Measurements from ENCODE around the gene RHOF. TPM values are rescaled to one million over a fixed set of nuclear protein-coding genes. Genes with fewer than 3 reads are reported as not detected.

The RHOF gene
- total RNA-seq, 3 donors from 2014 or later = 45.5 to 86.7 (median 83.2) TPM

- intact Hi-C loops (cut with DNase I, micrococcal nuclease) = no loop called here
- TF ChIP-seq CTCF (IDR thresholded peaks at IDR 0.05) = no peak
- ATAC-seq (peak; percentile 3), DNase-seq (peak; percentile 89 to 92 (median 90))
- H3K9me3 ChIP-seq = no peaks in the 10 kb centered on the region
- H3K4me1 ChIP-seq (ENCODE audit: low read depth) = peaks cover 57% of the 10 kb centered on the region
- no peak overlapping the region for H3K4me3 ChIP-seq
- peaks cover 3% of the 10 kb centered on the region for H3K36me3 ChIP-seq (ENCODE audit: low read depth)
These were observed 4.7 kb upstream of the RHOF start for GRCh38 chr12:121797937-121798786.

- peak; percentile 33 for TF ChIP-seq CTCF (IDR thresholded peaks at IDR 0.05)
- intact Hi-C loops (cut with DNase I, micrococcal nuclease) = no loop called here
- ATAC-seq (peak; percentile 54), DNase-seq (peak; percentile 97 to 98 (median 97))
- Histone ChIP-seq H3K36me3 (ENCODE audit: low read depth) (peaks cover 3% of the 10 kb centered on the region), H3K4me3 (no peak overlapping the region), H3K4me1 (ENCODE audit: low read depth) (peaks cover 65% of the 10 kb centered on the region), H3K9me3 (no peaks in the 10 kb centered on the region)
These were observed 3.6 kb upstream of the RHOF start for GRCh38 chr12:121796855-121797751.

GRCh38 chr12:121795034-121795968 lies 1.8 kb upstream of the RHOF start:
- peak; percentile 92 to 98 (median 95) for DNase-seq
- intact Hi-C loops (cut with DNase I, micrococcal nuclease) = no loop called here
- peak; percentile 32 for ATAC-seq
- H3K4me3 ChIP-seq = no peak overlapping the region
- H3K4me1 ChIP-seq (ENCODE audit: low read depth) = peaks cover 79% of the 10 kb centered on the region
- no peaks in the 10 kb centered on the region for H3K9me3 ChIP-seq
- peaks cover 3% of the 10 kb centered on the region for H3K36me3 ChIP-seq (ENCODE audit: low read depth)
- TF ChIP-seq CTCF (IDR thresholded peaks at IDR 0.05) = peak; percentile 89

- peak in 2 of 3 donors; percentile 71 to 80 for DNase-seq
- ATAC-seq = no peak
- peaks cover 82% of the 10 kb centered on the region for H3K4me1 ChIP-seq (ENCODE audit: low read depth)
- H3K36me3 ChIP-seq (ENCODE audit: low read depth) = peaks cover 3% of the 10 kb centered on the region
- TF ChIP-seq CTCF (IDR thresholded peaks at IDR 0.05) = no peak
- intact Hi-C loops (cut with DNase I, micrococcal nuclease) = no loop called here
- H3K4me3 ChIP-seq = no peak overlapping the region
- H3K9me3 ChIP-seq = no peaks in the 10 kb centered on the region
These were observed 1.1 kb upstream of the RHOF start for GRCh38 chr12:121794534-121795033.

All from mucosa of descending colon (tissue), 3 donors.